DOHH2 (cell line): ENCODE results near the gene CSGALNACT2.

ENCODE experiments used
- H3F3A ChIP-seq: fragments of 200-600 bp; sonication (generic), shearing (Covaris generic); 2 replicates; pipeline ENCODE4 v1.6.0; 2016; ENCODE audit warnings: antibody characterized with exemption, mild to moderate bottlenecking; ENCODE audit not compliant: control insufficient read depth, insufficient read depth
- H3K27ac ChIP-seq: fragments of 200-600 bp; sonication (generic); 2 replicates; pipeline ENCODE4 v1.5.1; 2014; ENCODE audit warnings: low read depth, mild to moderate bottlenecking, low read length, moderate library complexity
- H3K27me3 ChIP-seq: fragments of 200-600 bp; sonication (generic); 2 replicates; pipeline ENCODE4 v1.6.1; 2014; ENCODE audit warnings: mild to moderate bottlenecking, low read length, mixed read lengths; ENCODE audit not compliant: control insufficient read depth
- H3K36me3 ChIP-seq: fragments of 200-600 bp; sonication (generic); 2 replicates; pipeline ENCODE4 v1.6.1; 2014; ENCODE audit warnings: mild to moderate bottlenecking, low read length, moderate library complexity, mixed read lengths; ENCODE audit not compliant: control insufficient read depth
- H3K4me1 ChIP-seq: fragments of 200-600 bp; sonication (generic); 2 replicates; pipeline ENCODE4 v1.6.1; 2014; ENCODE audit warnings: mild to moderate bottlenecking, low read length, mixed read lengths; ENCODE audit not compliant: control insufficient read depth
- H3K4me2 ChIP-seq: fragments of 200-600 bp; sonication (generic); 2 replicates; pipeline ENCODE4 v1.6.0; 2014; ENCODE audit warnings: mild to moderate bottlenecking, low read length, moderate library complexity
- H3K4me3 ChIP-seq: fragments of 200-600 bp; sonication (generic); 2 replicates; pipeline ENCODE4 v1.5.1; 2014; ENCODE audit warnings: mild to moderate bottlenecking, low read length, mixed read lengths
- H3K79me2 ChIP-seq: fragments of 200-600 bp; sonication (generic); 2 replicates; pipeline ENCODE4 v1.6.1; 2014; ENCODE audit warnings: mild to moderate bottlenecking, low read length, mixed read lengths; ENCODE audit not compliant: control insufficient read depth
- H3K9me2 ChIP-seq: fragments of 200-600 bp; sonication (generic); replicated peaks from 2 replicates; pipeline ENCODE4 v1.6.1; 2014; ENCODE audit warnings: mild to moderate bottlenecking, low read length, mixed read lengths; ENCODE audit not compliant: control insufficient read depth
- H3K9me3 ChIP-seq: fragments of 200-600 bp; sonication (generic); 2 replicates; pipeline ENCODE4 v1.6.1; 2014; ENCODE audit warnings: antibody characterized with exemption, low read length, mixed read lengths; ENCODE audit not compliant: control insufficient read depth, insufficient read depth
- H4K20me1 ChIP-seq: fragments of 200-600 bp; sonication (generic); 2 replicates; pipeline ENCODE4 v1.6.0; 2014; ENCODE audit warnings: low read depth, mild to moderate bottlenecking, antibody characterized with exemption, low read length, moderate library complexity; ENCODE audit not compliant: control insufficient read depth, insufficient read depth
- CTCF ChIP-seq: fragments of 200-600 bp; sonication (generic); IDR thresholded peaks from one replicate; pipeline ENCODE4 v1.5.1; 2014; ENCODE audit warnings: antibody characterized with exemption, mild to moderate bottlenecking, low read depth, low read length; ENCODE audit not compliant: poor library complexity, severe bottlenecking
- EZH2phosphoT487 ChIP-seq: fragments of 200-600 bp; sonication (generic); IDR thresholded peaks from 2 replicates; pipeline ENCODE4 v1.6.1; 2017; ENCODE audit warnings: borderline replicate concordance, mild to moderate bottlenecking, antibody characterized with exemption, low read length, moderate library complexity, mixed read lengths

CSGALNACT2 gene

GRCh38 chr10:43187213-43187612, 49.0 kb downstream of the CSGALNACT2 start:
- no peak for TF ChIP-seq EZH2phosphoT487

DNA sequence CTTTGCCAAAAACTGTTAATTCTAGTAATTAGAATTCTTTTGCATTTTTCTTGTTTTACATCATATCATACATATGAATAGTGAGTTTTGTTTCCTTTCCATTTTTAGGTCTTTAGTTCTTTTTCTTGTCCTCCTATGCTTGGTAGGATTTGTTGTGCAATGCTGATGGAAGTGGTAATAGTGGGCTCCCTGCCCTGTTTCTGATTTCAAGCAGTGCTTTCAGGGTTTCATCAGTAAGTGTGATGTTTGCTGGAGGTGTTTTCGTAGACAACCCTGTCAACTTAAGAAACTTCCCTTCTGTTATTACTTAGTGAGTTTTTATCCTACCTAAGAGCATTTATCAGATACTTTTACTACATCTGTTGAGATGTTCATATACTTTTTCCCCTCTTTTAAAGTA, 50.5 kb downstream of the CSGALNACT2 start:
- H4K20me1 ChIP-seq = no peaks in the 10 kb centered on the region
- no peak overlapping the region for H3K4me3 ChIP-seq
- TF ChIP-seq EZH2phosphoT487 (no peak), CTCF (no peak)
- H3K36me3 ChIP-seq = no peaks in the 10 kb centered on the region
- no peaks in the 10 kb centered on the region for H3K79me2 ChIP-seq
- no peaks in the 10 kb centered on the region for H3K9me2 ChIP-seq
- H3K4me1 ChIP-seq = no peaks in the 10 kb centered on the region
- no peak overlapping the region for H3K4me2 ChIP-seq
- no peak overlapping the region for H3K27ac ChIP-seq
- 0 out of 2 replicates have a peak, but pooled peaks cover 2% of the 10 kb centered on the region for H3F3A ChIP-seq
- H3K27me3 ChIP-seq = no peaks in the 10 kb centered on the region
- H3K9me3 ChIP-seq = no peaks in the 10 kb centered on the region

More at GRCh38 chr10:43187213-43187612, 49.0 kb downstream of the CSGALNACT2 start:
- H3K79me2 ChIP-seq = no peaks in the 10 kb centered on the region
- no peak overlapping the region for H3K4me2 ChIP-seq
- H3K36me3 ChIP-seq = no peaks in the 10 kb centered on the region
- H3K4me1 ChIP-seq = no peaks in the 10 kb centered on the region
- 0 out of 2 replicates have a peak, but pooled peaks cover 2% of the 10 kb centered on the region for H3F3A ChIP-seq
- H3K27me3 ChIP-seq = no peaks in the 10 kb centered on the region
- no peak overlapping the region for H3K4me3 ChIP-seq
- H3K27ac ChIP-seq = no peak overlapping the region
- no peaks in the 10 kb centered on the region for H4K20me1 ChIP-seq
- no peaks in the 10 kb centered on the region for H3K9me3 ChIP-seq
- no peaks in the 10 kb centered on the region for H3K9me2 ChIP-seq

DNA sequence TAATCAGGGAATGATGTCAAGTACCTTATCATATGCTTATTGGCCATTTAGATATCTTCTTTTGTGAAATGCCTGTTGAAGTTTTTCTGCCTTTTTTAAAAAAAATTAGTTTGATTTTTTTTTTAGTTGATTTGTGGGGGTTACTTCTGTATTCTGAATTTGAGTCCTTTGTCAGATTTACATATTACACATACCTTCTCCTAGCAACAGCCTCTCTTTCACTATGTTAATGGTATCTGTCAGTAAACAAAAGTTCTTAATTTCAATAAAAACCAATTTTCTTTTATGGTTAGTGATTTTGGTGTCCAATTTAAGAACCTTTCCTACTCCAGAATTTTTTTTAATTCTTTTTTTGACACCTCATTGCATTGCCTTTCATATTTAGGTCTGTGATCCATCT, 52.0 kb downstream of the CSGALNACT2 start:
- Histone ChIP-seq H3K4me3 (no peak overlapping the region), H3K4me1 (no peaks in the 10 kb centered on the region), H3K9me3 (no peaks in the 10 kb centered on the region), H3K36me3 (no peaks in the 10 kb centered on the region), H4K20me1 (no peaks in the 10 kb centered on the region), H3F3A (0 out of 2 replicates have a peak, but pooled peaks cover 2% of the 10 kb centered on the region), H3K27me3 (no peaks in the 10 kb centered on the region), H3K9me2 (no peaks in the 10 kb centered on the region), H3K4me2 (no peak overlapping the region), H3K27ac (no peak overlapping the region), H3K79me2 (no peaks in the 10 kb centered on the region)
- TF ChIP-seq EZH2phosphoT487 (no peak), CTCF (no peak)

- H3K36me3 ChIP-seq = no peaks in the 10 kb centered on the region
- no peaks in the 10 kb centered on the region for H3K4me1 ChIP-seq
- H3K4me2 ChIP-seq = no peak overlapping the region
- no peaks in the 10 kb centered on the region for H4K20me1 ChIP-seq
- no peaks in the 10 kb centered on the region for H3K27me3 ChIP-seq
- no peaks in the 10 kb centered on the region for H3K79me2 ChIP-seq
- 0 out of 2 replicates have a peak, but pooled peaks cover 2% of the 10 kb centered on the region for H3F3A ChIP-seq
- no peak overlapping the region for H3K4me3 ChIP-seq
- H3K9me2 ChIP-seq = no peaks in the 10 kb centered on the region
- H3K27ac ChIP-seq = no peak overlapping the region
- TF ChIP-seq CTCF (no peak), EZH2phosphoT487 (no peak)
- H3K9me3 ChIP-seq = no peaks in the 10 kb centered on the region
These were observed 52.5 kb downstream of the CSGALNACT2 start for GRCh38 chr10:43190775-43191174.
